GM23248 (cell line): ENCODE measurements around the gene ELF4. TPM values are rescaled to one million over a fixed set of nuclear protein-coding genes. Genes with fewer than 3 reads are reported as not detected.

Experiments
- DNase-seq: peaks from one replicate; pipeline ENCODE4 v3.0.0-alpha.2; 2015
- H2AFZ ChIP-seq: fragments of 200-600 bp; sonication (generic); 2 replicates; pipeline ENCODE4 v1.6.1; 2016; ENCODE audit warnings: antibody characterized with exemption
- H3F3A ChIP-seq: fragments of 200-600 bp; sonication (generic); 2 replicates; pipeline ENCODE4 v1.6.1; 2016; ENCODE audit warnings: mild to moderate bottlenecking, antibody characterized with exemption, mixed run types; ENCODE audit not compliant: insufficient read depth
- H3K27ac ChIP-seq: fragments of 200-600 bp; sonication (generic); 2 replicates; pipeline ENCODE4 v1.5.1; 2016; ENCODE audit warnings: mild to moderate bottlenecking
- H3K27me3 ChIP-seq: fragments of 200-600 bp; sonication (generic); replicated peaks from 2 replicates; pipeline ENCODE4 v1.6.1; 2016; ENCODE audit warnings: mild to moderate bottlenecking; ENCODE audit not compliant: insufficient read depth
- H3K36me3 ChIP-seq: fragments of 200-600 bp; sonication (generic); 2 replicates; pipeline ENCODE4 v1.6.1; 2016; ENCODE audit warnings: low read depth, mild to moderate bottlenecking
- H3K4me1 ChIP-seq: fragments of 200-600 bp; sonication (generic); 2 replicates; pipeline ENCODE4 v1.6.1; 2016; ENCODE audit warnings: mild to moderate bottlenecking; ENCODE audit not compliant: insufficient read depth
- H3K4me2 ChIP-seq: fragments of 200-600 bp; sonication (generic); one replicate; pipeline ENCODE4 v1.6.1; 2016; ENCODE audit warnings: mild to moderate bottlenecking; ENCODE audit not compliant: unreplicated experiment
- H3K4me3 ChIP-seq: fragments of 200-600 bp; sonication (generic); 2 replicates; pipeline ENCODE4 v1.5.1; 2016; ENCODE audit warnings: mild to moderate bottlenecking
- H3K79me2 ChIP-seq: fragments of 200-600 bp; sonication (generic); 2 replicates; pipeline ENCODE4 v1.6.1; 2016; ENCODE audit warnings: mild to moderate bottlenecking; ENCODE audit not compliant: insufficient read depth
- H3K9ac ChIP-seq: fragments of 200-600 bp; sonication (generic); 2 replicates; pipeline ENCODE4 v1.6.1; 2016; ENCODE audit warnings: mild to moderate bottlenecking
- H3K9me2 ChIP-seq: fragments of 200-600 bp; sonication (generic); 2 replicates; pipeline ENCODE4 v1.6.1; 2016; ENCODE audit warnings: mixed run types, mild to moderate bottlenecking, moderate library complexity; ENCODE audit not compliant: insufficient read depth
- H3K9me3 ChIP-seq: fragments of 200-600 bp; sonication (generic); one replicate; pipeline ENCODE4 v1.6.1; 2017; ENCODE audit warnings: low read depth
- H4K20me1 ChIP-seq: fragments of 200-600 bp; sonication (generic); 2 replicates; pipeline ENCODE4 v1.6.0; 2016; ENCODE audit not compliant: insufficient read depth
- EZH2 ChIP-seq: fragments of 200-600 bp; sonication (generic); IDR thresholded peaks from 2 replicates; pipeline ENCODE4 v1.6.1; 2018; ENCODE audit warnings: antibody characterized with exemption, mild to moderate bottlenecking; ENCODE audit not compliant: insufficient read depth, poor library complexity, severe bottlenecking
- EZH2phosphoT487 ChIP-seq: fragments of 200-600 bp; sonication (generic); IDR thresholded peaks from 2 replicates; pipeline ENCODE4 v1.6.1; 2018; ENCODE audit warnings: antibody characterized with exemption, moderate library complexity, mild to moderate bottlenecking, low read depth; ENCODE audit not compliant: insufficient read depth
- WGBS, 2 experiments: methylation state at CpG; one replicate each; pipeline ENCODE4 v1.1.6; 2015 to 2017; ENCODE audit warnings: low lambda C conversion rate in 2 of 2, low coverage in 1 of 2; ENCODE audit errors: missing lambda C conversion rate in 2 of 2; 5-methylcytosine and 5-hydroxymethylcytosine counted together
- in situ Hi-C: fragments of 300-500 bp; cut with MboI; formaldehyde crosslinking; loops from 2 replicates; pipeline ENCODE4 v1.15.0; 2020
- polyA plus RNA-seq: library from polyadenylated mRNA; unstranded; fragments of >200 nt; fragmentation: Nextera tagmentation; extraction: Ambion mirVana; gene quantifications from 2 replicates; pipeline ENCODE4 v1.2.1, GENCODE V29; 2016
- total RNA-seq: library from RNA; depleted of rRNA; stranded (reverse); fragments of >200 nt; shearing (Covaris generic); gene quantifications from 2 replicates; pipeline ENCODE4 v1.2.3, GENCODE V29; 2014

The ELF4 gene
- total and polyA plus RNA-seq, 2 experiments from 2014 or later: 9.4 to 16.5 TPM

GRCh38 chrX:130058652-130059051 lies 51.6 kb downstream of the ELF4 start:
- Histone ChIP-seq H3K36me3 (no peaks in the 10 kb centered on the region), H3K27me3 (no peaks in the 10 kb centered on the region), H4K20me1 (no peaks in the 10 kb centered on the region), H3F3A (peaks cover 9% of the 10 kb centered on the region; the same call in 1 of the 2 replicates), H3K4me1 (peaks cover 8% of the 10 kb centered on the region; the same call in 1 of the 2 replicates), H2AFZ (no peak overlapping the region), H3K9me3 (no peaks in the 10 kb centered on the region), H3K27ac (no peak overlapping the region), H3K9me2 (no peaks in the 10 kb centered on the region), H3K4me3 (no peak overlapping the region), H3K4me2 (no peak overlapping the region), H3K9ac (no peak overlapping the region), H3K79me2 (no peaks in the 10 kb centered on the region)
- WGBS, 2 experiments: 65 to 70% methylated on average over 7 of the region's 7 CpGs
- no peak for DNase-seq
- TF ChIP-seq EZH2 (no peak), EZH2phosphoT487 (no peak)
- in situ Hi-C loops: loop anchor here (10.0 kb wide), 2 partner anchors 134 to 454 kb away; no protein-coding TSS in a partner anchor

DNA sequence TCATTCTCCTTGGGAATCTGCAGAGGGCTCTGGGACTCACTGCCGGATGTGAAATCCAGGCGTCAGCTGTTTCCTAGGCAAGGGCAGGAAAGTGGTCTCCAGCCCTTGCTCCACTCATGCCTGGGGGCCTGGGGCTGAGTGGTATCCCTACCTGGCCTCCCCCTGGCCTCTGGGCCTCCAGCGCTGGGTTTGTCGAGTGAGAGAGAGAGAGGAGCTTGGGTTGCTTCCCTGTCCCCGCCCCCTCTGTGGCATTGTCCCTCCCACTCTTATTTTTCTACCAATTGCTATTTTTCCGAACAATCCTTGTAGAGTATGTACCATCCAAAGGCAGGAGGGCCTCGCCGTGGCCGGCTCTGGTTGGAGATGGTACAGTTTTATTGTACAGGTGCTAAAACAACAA lies 53.1 kb downstream of the ELF4 start:
- TF ChIP-seq EZH2 (no peak), EZH2phosphoT487 (no peak)
- DNase-seq: peak; percentile 14
- Histone ChIP-seq H3K27me3 (no peaks in the 10 kb centered on the region), H3K27ac (no peak overlapping the region), H3K4me1 (peaks cover 8% of the 10 kb centered on the region; the same call in 1 of the 2 replicates), H3K4me2 (no peak overlapping the region), H3K79me2 (no peaks in the 10 kb centered on the region), H4K20me1 (no peaks in the 10 kb centered on the region), H3K9me3 (no peaks in the 10 kb centered on the region), H3K4me3 (no peak overlapping the region), H3K9ac (no peak overlapping the region), H3F3A (peaks cover 9% of the 10 kb centered on the region; the same call in 1 of the 2 replicates), H3K9me2 (no peaks in the 10 kb centered on the region), H2AFZ (no peak overlapping the region), H3K36me3 (no peaks in the 10 kb centered on the region)
- in situ Hi-C loops: loop anchor here (10.0 kb wide), 2 partner anchors 132 to 452 kb away; no protein-coding TSS in a partner anchor
- 85 to 89% methylated on average over 8 to 9 of the region's 9 CpGs for WGBS, 2 experiments

DNA sequence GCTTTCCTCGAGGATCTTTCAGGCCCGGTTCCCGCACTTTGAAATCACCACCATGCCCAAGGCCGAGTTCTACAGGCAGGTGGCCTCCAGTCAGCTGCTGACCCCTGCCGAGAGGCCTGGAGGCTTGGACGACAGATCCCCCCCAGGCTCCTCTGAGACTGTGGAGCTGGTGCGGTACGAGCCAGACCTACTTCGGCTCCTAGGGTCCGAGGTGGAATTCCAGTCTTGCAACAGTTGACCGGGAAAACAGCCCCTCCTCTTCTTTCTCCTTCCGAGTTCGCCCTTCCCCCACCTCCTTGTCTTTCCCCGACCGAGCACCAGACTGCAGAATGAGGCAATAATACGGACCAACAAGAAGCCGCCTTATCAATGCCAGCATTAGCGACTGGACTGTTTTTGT lies 54.4 kb downstream of the ELF4 start:
- no peak overlapping the region for H3K9ac ChIP-seq
- H3K4me2 ChIP-seq: no peak overlapping the region
- no peak overlapping the region for H3K27ac ChIP-seq
- no peaks in the 10 kb centered on the region for H3K9me3 ChIP-seq
- in situ Hi-C loops: loop anchor here (10.0 kb wide), 2 partner anchors 131 to 451 kb away; no protein-coding TSS in a partner anchor
- no peak for DNase-seq
- H3K79me2 ChIP-seq: no peaks in the 10 kb centered on the region
- no peak overlapping the region for H3K4me3 ChIP-seq
- WGBS, 2 experiments: 85 to 90% methylated on average over 4 to 18 of the region's 18 CpGs
- H3F3A ChIP-seq: peaks cover 9% of the 10 kb centered on the region; the same call in 1 of the 2 replicates
- H3K4me1 ChIP-seq: peaks cover 8% of the 10 kb centered on the region; the same call in 1 of the 2 replicates
- TF ChIP-seq EZH2phosphoT487 (no peak), EZH2 (no peak)
- no peak overlapping the region for H2AFZ ChIP-seq
- no peaks in the 10 kb centered on the region for H3K27me3 ChIP-seq
- no peaks in the 10 kb centered on the region for H4K20me1 ChIP-seq
- H3K36me3 ChIP-seq: no peaks in the 10 kb centered on the region
- H3K9me2 ChIP-seq: no peaks in the 10 kb centered on the region

GRCh38 chrX:130055103-130055502 lies 55.2 kb downstream of the ELF4 start:
- peaks cover 8% of the 10 kb centered on the region; the same call in 1 of the 2 replicates for H3K4me1 ChIP-seq
- H3K27me3 ChIP-seq: no peaks in the 10 kb centered on the region
- no peaks in the 10 kb centered on the region for H3K79me2 ChIP-seq
- no peak overlapping the region for H3K4me3 ChIP-seq
- peak; percentile 74 for DNase-seq
- H3K4me2 ChIP-seq: no peak overlapping the region
- TF ChIP-seq EZH2 (no peak), EZH2phosphoT487 (no peak)
- H4K20me1 ChIP-seq: no peaks in the 10 kb centered on the region
- H3K36me3 ChIP-seq: no peaks in the 10 kb centered on the region
- no peaks in the 10 kb centered on the region for H3K9me2 ChIP-seq
- H3K9me3 ChIP-seq: no peaks in the 10 kb centered on the region
- 11 to 12% methylated on average over 5 to 11 of the region's 11 CpGs for WGBS, 2 experiments
- 0 out of 2 replicates have a peak overlapping the region, but pooled peaks have one; percentile 31 for H3K9ac ChIP-seq
- H3F3A ChIP-seq: peaks cover 9% of the 10 kb centered on the region; the same call in 1 of the 2 replicates
- peak overlapping the region; percentile 42 for H3K27ac ChIP-seq
- H2AFZ ChIP-seq: no peak overlapping the region
- in situ Hi-C loops: loop anchor here (10.0 kb wide), 2 partner anchors 130 to 450 kb away; no protein-coding TSS in a partner anchor
